Measurements from ENCODE around the gene FAXDC2.

The FAXDC2 gene, protein sequence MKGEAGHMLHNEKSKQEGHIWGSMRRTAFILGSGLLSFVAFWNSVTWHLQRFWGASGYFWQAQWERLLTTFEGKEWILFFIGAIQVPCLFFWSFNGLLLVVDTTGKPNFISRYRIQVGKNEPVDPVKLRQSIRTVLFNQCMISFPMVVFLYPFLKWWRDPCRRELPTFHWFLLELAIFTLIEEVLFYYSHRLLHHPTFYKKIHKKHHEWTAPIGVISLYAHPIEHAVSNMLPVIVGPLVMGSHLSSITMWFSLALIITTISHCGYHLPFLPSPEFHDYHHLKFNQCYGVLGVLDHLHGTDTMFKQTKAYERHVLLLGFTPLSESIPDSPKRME

GRCh38 chr5:154850255-154851062 is at the start of gene FAXDC2:
Gene FAXDC2 (minus strand): TSS chr5:154850603. CDS start chr5:154838178, 12,425 bp downstream.
- DNase-seq (ENCODE audit: low read depth), result peak; percentile 74

GRCh38 chr5:154900066-154900465 is 49.7 kb upstream of the FAXDC2 start:
- DNase-seq (ENCODE audit: low read depth), result no peak

- peak; percentile 43 for DNase-seq (ENCODE audit: low read depth)
Observed at GRCh38 chr5:154899151-154899816, 48.9 kb upstream of the FAXDC2 start.

GRCh38 chr5:154898210-154898609 is 47.8 kb upstream of the FAXDC2 start:
- no peak for DNase-seq (ENCODE audit: low read depth)

DNA sequence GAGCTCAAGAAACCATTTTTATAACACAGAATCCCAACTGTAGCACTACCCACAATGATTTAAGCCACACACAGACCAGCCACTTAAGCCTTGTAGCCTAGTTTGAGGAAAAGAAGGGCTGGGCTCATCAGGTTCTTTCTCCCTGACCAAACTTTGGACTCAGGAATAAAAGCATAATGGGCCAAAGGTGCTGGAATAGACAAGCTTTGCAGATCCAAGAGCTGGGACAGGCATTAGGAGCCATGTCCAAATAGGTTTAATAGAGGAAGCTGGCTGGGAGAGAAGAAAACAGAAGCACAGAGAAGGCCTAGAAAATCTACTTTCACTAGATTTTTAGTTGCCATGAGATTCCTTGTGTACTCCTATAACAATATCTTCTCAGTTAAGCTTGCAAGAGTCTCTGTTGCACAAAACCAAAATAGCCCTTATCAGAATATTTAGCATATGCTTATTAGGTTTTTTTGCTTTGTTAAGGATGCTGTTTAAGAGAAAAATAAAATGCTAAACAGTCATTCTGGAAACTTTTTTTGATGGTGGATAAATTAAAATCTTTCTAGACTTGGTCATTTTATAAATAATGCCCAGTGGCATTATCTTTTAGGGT is 46.3 kb upstream of the FAXDC2 start:
- DNase-seq (ENCODE audit: low read depth), result no peak

GRCh38 chr5:154895606-154896561 is 45.5 kb upstream of the FAXDC2 start:
- DNase-seq (ENCODE audit: low read depth), result no peak

DNA sequence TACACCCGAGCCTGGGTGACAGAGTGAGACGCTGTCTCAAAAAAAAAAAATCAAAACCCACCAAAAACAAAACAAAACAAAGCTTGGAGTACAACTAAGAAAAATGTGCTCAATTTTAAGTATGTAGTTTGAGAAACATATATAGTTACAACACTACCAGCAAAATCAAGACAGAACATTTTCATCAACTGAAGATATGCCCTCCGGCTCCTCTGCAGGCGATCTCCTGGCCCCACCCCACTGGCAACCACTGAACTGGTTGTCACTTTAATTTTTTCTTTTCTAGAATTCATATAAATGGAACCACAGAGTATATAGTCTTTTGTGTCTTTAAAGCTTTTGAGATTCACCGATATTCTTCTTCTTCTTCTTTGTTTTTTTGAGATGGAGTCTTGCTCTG is 43.0 kb upstream of the FAXDC2 start:
- no peak for DNase-seq (ENCODE audit: low read depth)

GRCh38 chr5:154892369-154892771 is 42.0 kb upstream of the FAXDC2 start:
- DNase-seq (ENCODE audit: low read depth), result no peak

GRCh38 chr5:154885439-154885838 is 35.0 kb upstream of the FAXDC2 start:
- no peak for DNase-seq (ENCODE audit: low read depth)

DNA sequence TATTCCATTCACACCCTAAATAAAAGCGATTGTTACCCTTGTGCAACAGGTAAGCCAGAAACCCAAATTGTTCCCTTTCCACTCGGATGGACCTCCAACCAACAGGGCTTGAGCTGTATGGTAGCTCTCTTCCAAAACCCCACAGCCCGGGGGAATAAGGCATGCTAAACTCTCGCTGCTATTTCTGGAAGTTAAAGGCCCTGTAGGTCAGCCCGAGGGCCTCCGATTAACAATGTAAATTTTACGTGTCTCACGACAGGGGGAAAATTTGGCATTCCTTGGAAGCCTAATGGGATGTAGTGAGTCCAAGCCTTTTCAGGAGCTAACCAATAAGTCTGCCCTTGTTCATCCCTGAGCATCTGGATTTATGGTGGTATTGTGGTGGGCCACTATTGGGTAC is 34.0 kb upstream of the FAXDC2 start:
- no peak for DNase-seq (ENCODE audit: low read depth)

DNA sequence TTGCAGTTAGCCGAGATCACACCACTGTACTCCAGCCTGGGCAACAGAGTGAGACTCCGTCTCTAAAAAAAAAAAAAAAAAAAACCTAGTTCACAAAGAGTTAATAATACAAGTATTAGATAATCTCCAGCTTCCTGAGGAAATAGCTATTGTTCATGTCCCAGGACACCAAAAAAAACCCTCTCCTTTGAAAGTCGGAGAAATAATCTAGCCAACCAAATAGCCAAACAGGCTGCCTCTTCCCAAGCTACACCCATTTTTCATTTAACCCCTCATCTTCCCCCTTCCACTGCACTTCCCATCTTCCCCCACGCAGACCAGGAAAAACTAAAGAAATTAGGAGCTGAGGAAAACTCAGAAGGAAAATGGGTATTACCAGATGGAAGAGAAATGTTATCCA is 31.6 kb upstream of the FAXDC2 start:
- DNase-seq (ENCODE audit: low read depth), result no peak

DNA sequence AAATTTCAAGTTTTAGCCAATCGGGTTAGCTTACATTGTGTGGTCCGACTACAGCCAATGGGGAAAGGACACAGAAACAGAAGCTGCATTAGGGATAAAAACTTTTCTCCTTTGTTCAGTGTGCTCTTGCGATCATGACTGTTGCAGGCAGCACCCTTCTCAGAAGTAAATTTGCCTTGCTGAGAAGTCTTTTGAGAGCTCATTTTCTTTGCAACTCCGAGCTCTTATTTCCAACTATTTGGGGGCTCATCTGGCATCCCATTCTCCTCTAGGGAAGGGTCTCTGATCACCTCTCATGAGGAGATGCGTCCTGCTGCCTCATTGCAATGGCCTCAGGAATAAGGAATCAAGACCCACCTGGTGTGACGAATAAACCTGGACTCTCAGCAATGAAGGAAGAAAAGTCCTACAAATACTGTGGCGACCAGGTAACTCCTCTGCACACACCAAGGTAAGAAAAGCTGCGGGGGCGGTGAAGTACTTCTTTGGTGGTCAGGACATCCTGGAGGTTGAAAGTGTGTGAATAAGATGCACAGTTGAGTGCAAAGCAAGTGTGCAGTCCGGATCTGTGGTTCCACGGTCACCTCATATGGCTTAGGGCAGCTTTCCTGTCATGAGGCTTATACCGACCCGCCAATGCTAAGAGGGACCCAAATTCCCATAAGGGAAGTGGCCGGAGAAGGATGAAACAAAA is 28.4 kb upstream of the FAXDC2 start:
- DNase-seq (ENCODE audit: low read depth), result no peak

- no peak for DNase-seq (ENCODE audit: low read depth)
Observed at GRCh38 chr5:154873791-154874331, 23.5 kb upstream of the FAXDC2 start.

GRCh38 chr5:154871734-154872133 is 21.3 kb upstream of the FAXDC2 start:
- no peak for DNase-seq (ENCODE audit: low read depth)

DNA sequence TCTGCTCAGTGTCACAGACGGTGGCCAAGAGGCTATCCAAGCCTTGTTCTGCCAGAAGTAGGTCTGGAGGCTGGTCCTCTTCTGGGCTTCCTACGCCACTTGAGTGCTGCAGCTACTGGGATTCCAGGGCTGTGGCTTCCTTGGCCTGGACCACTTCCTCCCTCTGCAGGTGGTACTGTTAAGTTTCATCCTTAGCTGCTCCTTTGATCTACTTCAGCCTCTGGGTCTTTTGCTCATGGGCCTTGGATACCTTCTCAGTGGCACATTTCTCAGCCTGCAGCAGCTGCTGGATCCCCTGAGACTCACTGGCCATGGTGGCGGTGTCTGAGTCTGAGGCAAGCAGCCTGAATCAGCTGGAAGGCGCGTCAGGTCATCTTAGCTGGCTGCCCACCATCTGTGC is 18.3 kb upstream of the FAXDC2 start:
- DNase-seq (ENCODE audit: low read depth), result no peak

DNA sequence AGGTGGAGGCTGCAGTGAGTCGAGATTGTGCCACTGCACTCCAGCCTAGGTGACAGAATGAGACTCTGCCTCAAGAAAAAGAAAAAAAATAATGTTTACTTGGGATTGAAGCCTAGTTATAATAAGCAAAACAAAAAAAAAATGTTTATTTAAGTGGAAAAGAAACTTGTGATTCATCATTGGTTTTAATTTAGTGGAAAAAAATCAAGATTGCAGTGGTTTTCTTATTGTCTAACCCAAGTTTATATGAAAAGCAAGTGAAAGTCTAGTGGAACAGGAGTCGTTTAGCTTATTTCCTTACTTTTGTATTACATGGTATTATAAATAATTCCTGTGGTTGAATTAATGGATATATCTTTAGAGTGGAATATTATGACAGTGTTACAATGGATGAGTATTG is 16.4 kb upstream of the FAXDC2 start:
- no peak for DNase-seq (ENCODE audit: low read depth)

DNA sequence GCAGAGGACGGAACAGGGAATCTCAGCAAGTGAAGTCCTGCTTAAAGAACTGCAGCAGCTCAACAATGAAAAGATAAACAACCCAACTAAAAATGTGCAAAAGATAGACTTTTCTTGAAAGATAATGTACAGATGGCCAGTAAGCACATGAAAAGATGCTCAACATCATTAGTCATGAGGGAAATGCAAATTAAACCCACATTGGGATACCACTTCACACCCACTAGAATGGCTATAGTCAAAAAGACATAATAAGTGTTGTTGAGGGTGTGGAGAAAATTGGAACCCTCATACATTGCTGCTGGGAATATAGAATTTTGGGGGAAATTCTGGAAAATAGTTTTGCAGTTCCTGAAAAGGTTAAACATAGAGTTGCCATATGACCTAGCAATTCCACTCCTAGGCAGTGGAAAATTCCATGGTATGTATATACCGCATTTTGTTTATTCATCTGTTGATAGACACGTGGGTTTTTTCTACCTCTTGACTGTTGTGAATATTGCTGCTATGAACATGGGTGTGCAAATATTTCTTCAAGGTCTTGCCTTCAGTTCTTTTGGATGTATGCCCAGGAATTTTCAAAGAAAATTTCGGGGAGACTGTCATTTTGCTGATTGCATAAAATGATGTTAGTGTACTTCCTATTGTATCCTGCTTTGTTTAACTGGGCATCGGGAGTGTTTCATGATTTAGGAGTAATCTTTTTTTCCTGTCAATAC is 15.2 kb upstream of the FAXDC2 start:
- no peak for DNase-seq (ENCODE audit: low read depth)

DNA sequence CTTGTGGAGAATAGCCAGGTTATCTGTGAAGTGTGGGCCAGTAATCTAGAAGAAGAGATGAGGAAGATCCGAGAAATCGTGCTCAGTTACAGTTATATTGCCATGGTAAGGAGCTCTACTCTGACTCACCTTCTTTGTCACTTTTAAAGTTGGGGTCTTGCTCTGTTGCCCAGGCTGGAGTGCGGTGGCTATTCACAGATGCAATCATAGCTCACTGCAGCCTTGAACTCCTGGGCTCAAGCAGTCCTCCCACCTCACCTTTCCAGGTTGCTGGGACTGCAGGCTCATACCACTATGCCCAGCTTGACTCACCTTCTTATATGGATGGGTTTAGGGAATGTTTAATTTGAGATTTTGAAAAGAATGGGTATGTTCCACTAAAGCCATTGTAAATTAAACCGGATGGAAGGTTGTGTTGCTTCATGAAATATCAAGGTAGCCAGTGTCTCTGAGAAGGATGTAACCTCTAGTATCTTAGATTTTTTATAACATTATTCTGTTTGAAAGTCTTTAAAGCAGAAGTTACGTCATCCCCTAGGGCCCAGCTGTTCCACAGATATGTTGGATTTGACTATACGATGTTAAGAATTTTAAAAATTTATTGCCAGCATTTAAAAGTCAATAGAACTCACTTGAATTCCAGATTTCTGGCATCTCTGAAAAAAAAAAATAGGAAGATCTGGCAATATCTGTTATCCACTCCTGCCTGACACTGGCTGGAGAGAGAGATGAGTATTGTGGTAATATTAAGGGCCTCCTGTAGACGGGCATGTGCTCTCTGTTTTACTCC is 13.1 kb upstream of the FAXDC2 start:
- no peak for DNase-seq (ENCODE audit: low read depth)

GRCh38 chr5:154862766-154863165 is 12.4 kb upstream of the FAXDC2 start:
- DNase-seq (ENCODE audit: low read depth), result no peak
